ENCODE measurements around the gene PAN2.
"Not testable (repeated sequence)": the region's sequence is repeated elsewhere in the genome, so short reads cannot be mapped to it uniquely, and the experiment has no call there.

DNA sequence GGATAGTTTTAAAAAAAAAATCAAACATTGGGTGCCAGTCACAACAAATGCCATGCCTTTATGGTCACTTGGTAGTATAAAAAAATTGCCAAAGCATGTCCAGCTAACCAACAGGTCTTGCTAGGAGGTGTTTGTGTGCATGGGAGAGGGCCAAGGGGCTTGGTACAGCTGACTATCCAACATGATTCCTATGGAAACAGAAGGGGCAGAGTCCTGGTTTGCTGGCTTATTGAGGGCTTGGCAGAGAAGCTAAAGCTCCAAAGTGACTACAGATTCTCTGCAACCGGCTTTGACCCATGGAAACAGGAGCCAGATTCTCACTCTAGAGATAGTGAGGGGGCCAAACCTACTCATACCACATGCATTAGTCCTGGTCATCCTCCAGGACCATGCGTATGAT is 61.3 kb downstream of the PAN2 start:
- not testable (repeated sequence) for TF ChIP-seq POLR2A, CTCF, POLR2AphosphoS5, EP300 (IDR thresholded peaks at IDR 0.05)
